GM12892 (cell line): ENCODE measurements around the gene CDH13.

Experiments used
- POLR2A ChIP-seq: IDR thresholded peaks from 2 replicates; pipeline ENCODE4 v1.6.1; 2011; ENCODE audit warnings: low read depth, low read length, control low read depth
- POLR2AphosphoS5 ChIP-seq: IDR thresholded peaks from 2 replicates; pipeline ENCODE4 v1.6.1; 2011; ENCODE audit warnings: low read depth, low read length, control low read depth

DNA sequence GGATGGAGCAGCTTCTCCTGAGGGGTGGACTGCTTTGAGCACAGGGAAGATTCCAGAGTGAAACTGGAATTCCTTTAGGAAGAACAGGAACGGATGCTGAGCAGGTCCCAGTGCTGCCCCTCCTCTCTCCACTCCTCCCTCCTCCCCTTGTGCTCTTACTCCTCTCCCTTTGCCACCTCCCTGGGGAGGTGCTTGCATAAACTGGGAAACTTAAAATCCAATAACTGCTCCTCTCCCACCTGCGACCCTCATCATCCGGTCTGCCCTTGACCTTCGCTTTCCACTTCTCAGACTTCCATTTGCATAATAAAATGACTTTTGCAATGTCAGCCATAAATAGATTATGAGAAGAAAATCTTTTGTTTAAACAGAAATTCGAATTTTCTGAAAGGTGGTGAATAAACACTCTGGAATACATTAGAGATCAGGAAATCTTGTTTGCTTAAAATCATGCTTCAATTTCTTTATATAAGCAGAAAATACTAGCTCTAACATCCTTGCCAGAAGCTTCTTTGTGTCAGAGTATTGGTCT lies 1204.8 kb downstream of the CDH13 start:
- TF ChIP-seq POLR2A: no peak
- TF ChIP-seq POLR2AphosphoS5: no peak
